ENCODE data around the gene SYNE3.

Gene SYNE3

GRCh38 chr14:95516554-95517181, at the start of gene SYNE3:
Gene SYNE3, minus strand, starts transcription at chr14:95516650. Its CDS starts 40,829 bp downstream, at chr14:95475821.
- DNase-seq (ENCODE audit: low read depth in 1 of 2, low spot score in 1 of 2), result peak in 1 of 2 donors; percentile 39

DNA sequence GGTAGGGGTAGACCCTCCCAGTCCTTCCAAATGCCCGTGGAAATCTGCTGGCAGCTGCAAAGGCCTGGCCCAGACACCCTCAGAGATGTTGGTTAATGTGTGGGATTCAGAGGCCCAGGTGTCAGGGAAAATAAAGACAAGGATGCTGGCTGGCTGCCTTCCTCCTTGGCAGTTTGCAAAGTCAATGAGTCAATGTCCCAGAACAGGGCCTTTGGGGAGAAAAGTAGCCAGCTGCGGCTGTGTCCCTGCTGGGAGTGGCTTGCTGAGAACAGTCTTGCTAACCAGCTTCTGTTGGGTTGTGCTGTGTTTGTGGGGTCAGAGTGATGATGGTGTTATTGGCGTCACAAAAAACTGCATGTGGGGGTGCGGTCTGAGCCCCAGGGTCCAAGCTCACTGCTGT, 47.6 kb upstream of the SYNE3 start:
- DNase-seq (ENCODE audit: low read depth in 1 of 2, low spot score in 1 of 2), result no peak

DNA sequence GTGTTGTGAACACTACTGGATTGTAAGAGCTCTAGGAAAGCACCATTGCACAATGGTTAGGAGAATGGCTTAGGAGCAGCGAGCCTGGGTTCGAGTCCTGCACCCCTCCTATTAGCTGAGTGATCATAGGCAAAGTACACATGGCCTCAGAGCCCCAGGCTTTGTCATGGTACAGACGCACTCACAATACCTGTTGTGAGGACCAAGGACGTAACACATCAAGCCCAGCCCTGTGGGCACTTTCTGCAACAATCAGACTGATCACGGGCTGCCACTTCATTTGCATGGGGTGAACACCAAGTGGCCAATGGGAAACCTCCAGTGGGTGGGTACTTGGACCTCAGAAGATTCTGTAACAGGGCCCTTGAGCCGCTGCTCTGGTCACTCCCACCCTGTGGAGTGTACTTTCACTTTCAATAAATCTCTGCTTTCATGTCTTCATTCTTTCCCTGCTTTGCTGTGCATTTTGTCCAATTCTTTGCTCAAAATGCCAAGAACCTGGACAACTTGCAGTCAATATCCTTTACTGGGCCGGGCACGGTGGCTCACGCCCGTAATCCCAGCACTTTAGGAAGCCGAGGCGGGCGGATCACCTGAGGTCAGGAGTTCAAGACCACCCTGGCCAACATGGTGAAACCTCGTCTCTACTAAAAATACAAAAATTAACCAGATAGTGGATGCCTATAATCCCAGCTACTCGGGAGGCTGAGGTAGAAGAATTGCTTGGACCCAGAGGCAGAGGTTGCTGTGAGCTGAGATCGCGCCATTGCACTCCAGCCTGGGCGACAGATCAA, 46.6 kb upstream of the SYNE3 start:
- no peak for DNase-seq (ENCODE audit: low read depth in 1 of 2, low spot score in 1 of 2)

GRCh38 chr14:95561001-95561412, 44.6 kb upstream of the SYNE3 start:
- DNase-seq (ENCODE audit: low read depth in 1 of 2, low spot score in 1 of 2), result peak; percentile 67 to 72

GRCh38 chr14:95559203-95559602, 42.8 kb upstream of the SYNE3 start:
- no peak for DNase-seq (ENCODE audit: low read depth in 1 of 2, low spot score in 1 of 2)

DNA sequence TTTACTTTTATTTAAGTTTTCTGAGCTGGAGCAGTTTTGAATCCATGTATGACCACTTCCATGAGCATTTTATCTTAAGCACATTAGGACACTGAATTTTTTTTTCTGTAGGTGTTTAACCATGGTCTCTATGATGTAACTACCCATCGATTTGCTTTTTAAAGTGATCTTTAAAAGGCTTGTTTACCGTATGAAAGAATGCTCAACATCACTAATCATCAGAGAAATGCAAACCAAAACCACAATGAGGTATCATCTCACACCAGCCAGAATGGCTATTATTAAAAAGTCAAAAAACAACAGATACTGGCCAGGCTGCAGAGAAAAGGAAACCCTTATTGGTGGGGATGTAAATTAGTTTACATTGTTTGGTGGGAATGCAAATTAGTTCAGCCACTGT, 41.4 kb upstream of the SYNE3 start:
- DNase-seq (ENCODE audit: low read depth in 1 of 2, low spot score in 1 of 2), result no peak

DNA sequence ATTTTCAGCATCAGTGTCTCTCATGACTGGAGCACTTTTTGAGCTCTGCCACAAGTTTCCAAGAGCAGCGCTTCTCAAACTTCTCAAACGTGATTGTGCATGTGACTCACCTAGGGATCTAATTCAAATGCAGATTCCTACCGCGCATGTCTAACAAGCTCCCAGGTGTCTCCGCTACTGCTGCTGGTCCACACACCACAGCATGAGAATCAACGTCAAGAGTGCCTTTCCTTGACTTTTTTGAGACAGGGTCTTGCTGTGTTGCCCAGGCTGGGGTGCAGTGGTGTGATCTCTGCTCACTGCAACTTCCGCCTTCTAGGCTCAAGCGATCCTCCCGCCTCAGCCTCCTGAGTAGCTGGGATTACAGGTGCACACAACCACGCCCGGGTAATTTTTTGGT, 40.8 kb upstream of the SYNE3 start:
- DNase-seq (ENCODE audit: low read depth in 1 of 2, low spot score in 1 of 2), result no peak

- DNase-seq (ENCODE audit: low read depth in 1 of 2, low spot score in 1 of 2), result no peak
These were observed 38.6 kb upstream of the SYNE3 start for GRCh38 chr14:95555053-95555452.

DNA sequence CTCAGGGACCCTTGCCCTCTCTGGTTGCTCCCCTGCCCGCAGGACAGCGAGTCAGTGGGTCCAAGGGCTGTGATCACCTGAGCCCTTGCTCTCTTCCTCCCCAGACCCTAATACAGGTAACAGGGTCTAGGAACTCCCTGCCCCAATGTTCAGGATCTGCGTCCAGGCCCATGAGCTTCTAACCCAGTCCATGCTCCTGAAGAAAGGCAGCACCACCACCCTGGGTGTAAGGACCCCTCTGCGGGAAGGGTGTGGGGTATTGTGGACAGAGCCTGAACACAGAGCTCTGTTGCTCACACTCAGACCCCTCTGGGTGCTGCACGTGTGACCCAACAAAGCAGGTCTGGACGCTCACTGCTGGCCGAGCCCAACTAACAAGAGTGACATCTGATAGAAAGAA, 36.7 kb upstream of the SYNE3 start:
- no peak for DNase-seq (ENCODE audit: low read depth in 1 of 2, low spot score in 1 of 2)

DNA sequence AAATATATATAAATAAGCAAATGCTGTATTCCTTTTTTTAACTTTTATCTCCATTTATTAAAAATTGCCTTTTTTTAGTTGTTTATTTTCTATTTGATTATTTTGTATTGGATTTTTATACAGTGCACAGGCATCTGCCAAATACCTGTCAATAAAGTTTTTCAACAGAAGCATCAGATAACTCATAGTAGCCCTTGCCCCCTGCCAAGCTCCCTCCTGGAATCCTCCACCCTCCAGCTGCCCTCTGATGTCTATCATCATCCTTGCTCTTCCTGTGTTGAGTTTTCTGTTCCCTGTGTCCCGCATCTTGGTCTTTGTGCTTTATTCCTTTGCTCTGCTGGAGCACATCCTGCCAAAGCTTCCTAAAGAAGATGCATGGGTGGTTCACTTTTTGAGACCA, 35.0 kb upstream of the SYNE3 start:
- DNase-seq (ENCODE audit: low read depth in 1 of 2, low spot score in 1 of 2), result no peak

GRCh38 chr14:95549656-95550585, 33.5 kb upstream of the SYNE3 start:
- no peak for DNase-seq (ENCODE audit: low read depth in 1 of 2, low spot score in 1 of 2)

DNA sequence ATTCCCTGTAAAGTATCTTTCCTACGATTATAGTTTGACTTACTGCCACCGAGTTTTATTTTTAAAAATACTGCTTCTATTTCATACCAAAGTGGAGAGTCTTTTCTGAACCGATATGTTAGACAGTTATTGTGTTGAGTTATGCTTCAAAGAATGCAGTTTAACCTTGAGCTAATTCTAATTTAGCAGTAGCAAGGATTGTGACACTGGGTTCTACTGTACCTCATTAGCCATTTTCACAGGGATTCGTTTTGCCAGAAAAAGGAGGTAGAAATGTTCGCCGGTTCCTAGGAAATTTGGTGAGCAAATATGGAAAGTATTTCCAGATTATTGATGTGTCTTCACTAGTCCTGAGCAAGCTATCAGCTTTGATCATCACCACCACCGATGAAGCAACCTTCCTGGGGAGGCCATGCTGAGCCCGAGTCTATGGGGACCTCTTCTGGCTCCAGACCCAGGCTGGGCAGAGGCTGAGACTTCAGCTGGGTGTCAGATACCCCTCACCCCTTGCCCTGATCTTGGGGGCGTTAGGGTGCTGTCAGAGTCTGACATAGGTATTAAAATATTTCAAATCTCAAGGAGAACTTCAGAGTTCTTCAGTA, 32.0 kb upstream of the SYNE3 start:
- DNase-seq (ENCODE audit: low read depth in 1 of 2, low spot score in 1 of 2), result no peak

DNA sequence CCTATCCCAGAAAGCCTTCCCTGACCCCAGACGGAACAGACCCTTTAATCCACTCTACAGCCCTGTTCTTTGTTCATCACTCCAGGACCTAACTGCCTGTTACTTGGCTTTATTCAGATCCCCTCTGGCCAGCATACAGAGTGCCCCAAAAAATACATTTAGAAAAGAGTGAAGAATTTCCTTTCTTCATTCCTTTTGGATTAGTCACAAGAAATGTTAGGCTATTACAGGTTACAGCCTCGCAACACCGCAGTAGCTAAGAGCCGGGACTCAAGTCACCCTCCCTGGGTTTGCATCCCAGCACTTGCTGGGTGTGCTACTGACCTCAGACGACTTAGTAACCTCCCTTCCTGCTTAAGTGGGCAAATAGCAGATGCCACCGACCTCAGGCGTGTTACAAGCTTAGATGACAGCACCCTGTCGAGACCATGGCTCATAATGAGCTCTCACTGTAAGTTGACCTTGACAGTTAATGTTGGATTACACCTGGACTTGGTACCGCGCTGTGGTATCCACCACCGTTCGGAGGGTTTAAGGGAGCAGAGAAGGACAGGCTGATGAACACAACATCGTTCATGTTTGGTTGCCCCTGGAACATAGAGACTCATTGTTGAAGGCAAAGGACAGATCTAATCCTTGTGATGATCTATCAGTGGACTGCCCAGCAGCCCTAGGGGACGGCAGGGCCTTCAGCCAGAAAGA, 31.3 kb upstream of the SYNE3 start:
- DNase-seq (ENCODE audit: low read depth in 1 of 2, low spot score in 1 of 2), result no peak

DNA sequence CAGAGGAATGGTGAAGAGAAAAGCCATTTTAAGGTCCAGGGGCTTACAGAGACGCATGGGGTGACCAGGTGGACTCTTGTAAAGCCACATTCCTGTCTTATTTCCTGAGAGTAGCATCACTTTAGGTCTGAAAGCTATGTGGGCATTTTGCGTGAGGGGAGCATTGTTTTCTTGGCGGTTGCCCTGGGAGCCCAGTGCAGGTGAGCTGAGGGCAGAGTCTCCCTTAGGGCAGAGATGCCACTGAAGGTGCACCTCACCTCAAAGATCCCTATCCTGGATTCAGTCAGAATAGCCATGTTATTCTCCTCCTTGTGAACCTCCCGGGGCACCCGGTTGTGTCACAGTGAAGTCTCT, 30.8 kb upstream of the SYNE3 start:
- DNase-seq (ENCODE audit: low read depth in 1 of 2, low spot score in 1 of 2), result no peak

DNA sequence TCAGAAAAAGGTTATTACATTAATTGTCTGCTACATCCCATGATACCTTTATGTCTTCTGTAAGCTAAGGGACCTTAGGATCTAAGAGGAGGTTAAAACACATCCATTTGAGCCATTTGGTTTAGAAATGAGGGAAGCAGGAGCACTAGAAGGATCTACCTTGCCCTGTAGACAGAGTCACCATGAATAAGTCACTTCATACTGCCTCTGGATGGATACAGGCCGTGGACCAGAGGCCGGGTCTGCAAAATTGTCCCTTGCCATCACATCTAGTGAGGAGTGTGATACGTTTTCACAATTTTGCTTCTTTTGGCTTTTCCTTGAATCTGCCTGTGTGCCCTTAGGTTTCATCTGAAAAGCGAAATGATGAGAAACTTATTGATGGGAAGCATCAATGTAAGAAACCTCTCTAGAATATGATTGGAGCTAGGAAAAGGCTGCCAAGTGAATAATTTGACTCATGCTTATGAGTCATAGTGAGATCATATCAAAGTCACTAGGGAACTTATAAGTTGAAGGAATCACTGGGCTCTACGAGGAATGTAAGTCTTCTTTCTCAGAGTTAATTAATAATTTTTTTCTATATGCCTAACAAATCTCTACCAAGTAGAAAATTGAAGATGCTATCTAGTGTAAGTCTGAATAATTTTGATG, 29.2 kb upstream of the SYNE3 start:
- no peak for DNase-seq (ENCODE audit: low read depth in 1 of 2, low spot score in 1 of 2)

DNA sequence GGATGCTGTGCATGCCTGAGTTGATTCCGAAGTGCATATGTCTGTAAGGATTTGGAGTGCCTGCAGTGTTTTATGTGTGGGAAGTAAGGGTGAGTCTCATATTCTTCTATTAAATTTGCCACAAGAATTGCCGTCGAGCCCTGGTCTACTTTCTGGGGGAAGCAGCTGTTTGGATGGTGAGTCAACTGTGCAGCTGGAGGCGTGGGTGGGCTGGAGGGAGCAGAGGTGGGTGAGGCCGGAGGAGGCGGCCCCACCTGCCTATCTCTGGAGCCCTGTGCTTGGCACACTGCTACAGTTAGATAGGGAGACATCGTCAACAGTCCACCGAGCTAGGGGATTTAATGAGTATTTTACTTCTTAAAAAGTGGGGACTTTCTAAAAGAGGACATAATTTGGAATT, 28.1 kb upstream of the SYNE3 start:
- no peak for DNase-seq (ENCODE audit: low read depth in 1 of 2, low spot score in 1 of 2)

DNA sequence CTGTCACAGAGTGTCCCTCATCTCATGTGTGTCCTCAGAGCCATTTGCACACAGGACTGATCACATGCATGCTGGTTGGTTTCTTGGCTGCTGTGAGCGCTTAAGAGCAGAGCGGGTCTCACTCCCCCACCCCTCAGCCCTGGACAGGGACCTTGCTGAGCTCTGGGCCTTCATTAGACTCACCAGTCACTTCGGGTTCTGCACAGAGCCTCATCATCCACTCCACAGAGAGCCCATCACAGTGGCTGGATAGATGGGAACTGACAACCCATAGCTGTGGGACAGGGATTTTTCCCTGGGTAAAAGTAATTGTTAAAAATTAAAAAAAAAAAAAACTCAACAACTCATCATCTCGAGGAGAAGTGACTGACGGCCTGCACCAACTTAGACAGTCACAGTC, 26.6 kb upstream of the SYNE3 start:
- no peak for DNase-seq (ENCODE audit: low read depth in 1 of 2, low spot score in 1 of 2)

DNA sequence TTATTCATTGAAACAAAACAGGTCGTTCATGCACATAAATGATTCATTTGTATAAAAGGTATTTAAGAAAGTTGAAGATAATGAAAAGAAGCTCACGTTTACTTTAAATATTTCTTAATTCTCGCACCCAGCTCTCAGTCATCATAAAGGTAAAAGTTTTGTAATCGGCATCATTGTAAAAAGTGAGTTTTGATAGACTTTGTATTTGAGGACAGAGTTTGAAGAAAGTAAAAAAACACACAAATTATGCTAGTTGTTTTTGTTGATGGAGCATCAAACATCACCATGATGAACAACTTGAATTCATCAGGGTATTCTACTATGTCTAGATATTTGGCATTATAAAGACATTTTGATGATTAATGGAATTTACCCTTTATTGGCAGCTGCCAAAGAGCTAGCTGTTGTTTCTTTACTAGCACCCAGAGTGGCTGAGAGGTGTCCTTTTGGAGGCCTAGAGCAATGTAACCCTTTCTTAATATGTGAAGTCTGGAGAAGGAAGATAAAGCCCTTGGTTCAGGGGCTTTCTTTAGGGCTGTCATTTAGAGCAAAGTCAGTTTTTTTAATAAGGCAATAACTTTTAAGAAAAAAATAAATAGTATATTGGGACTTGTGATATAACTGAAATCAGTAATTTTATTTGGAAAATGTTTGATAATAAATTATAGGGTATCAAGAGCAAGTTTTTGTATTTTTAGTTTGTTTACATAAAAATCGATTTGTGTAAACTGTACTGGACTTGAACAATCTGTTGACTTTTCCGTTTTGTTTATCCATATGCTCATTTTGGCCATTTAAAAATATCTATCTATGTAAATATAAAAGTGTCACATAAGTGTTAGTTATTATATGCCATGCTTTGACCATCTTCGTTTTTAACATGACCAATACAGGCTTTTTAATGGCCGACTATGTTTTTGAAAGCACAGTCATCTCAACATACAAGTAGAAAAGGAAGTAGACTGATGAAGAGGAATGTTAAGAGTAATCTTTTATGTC, 25.8 kb upstream of the SYNE3 start:
- no peak for DNase-seq (ENCODE audit: low read depth in 1 of 2, low spot score in 1 of 2)

- no peak for DNase-seq (ENCODE audit: low read depth in 1 of 2, low spot score in 1 of 2)
These were observed 24.9 kb upstream of the SYNE3 start for GRCh38 chr14:95541346-95541745.

Measured in activated T-helper 1 cell treated with anti-CD3 and anti-CD28 coated beads, Interleukin-2, amount 50 U/mL, for 16 hours (primary cell).